Measurements from ENCODE around the gene WIF1.

GRCh38 chr12:65005716-65006115 is 115.4 kb downstream of the WIF1 start:
- no peak for TF ChIP-seq POLR2A (IDR thresholded peaks at IDR 0.05)
- no peak for TF ChIP-seq POLR2AphosphoS5 (IDR thresholded peaks at IDR 0.05)
- no peak for TF ChIP-seq CTCF (IDR thresholded peaks at IDR 0.05)

Measured in stomach (tissue), 4 donors.